Measurements from ENCODE around the gene DDB1.

DNA sequence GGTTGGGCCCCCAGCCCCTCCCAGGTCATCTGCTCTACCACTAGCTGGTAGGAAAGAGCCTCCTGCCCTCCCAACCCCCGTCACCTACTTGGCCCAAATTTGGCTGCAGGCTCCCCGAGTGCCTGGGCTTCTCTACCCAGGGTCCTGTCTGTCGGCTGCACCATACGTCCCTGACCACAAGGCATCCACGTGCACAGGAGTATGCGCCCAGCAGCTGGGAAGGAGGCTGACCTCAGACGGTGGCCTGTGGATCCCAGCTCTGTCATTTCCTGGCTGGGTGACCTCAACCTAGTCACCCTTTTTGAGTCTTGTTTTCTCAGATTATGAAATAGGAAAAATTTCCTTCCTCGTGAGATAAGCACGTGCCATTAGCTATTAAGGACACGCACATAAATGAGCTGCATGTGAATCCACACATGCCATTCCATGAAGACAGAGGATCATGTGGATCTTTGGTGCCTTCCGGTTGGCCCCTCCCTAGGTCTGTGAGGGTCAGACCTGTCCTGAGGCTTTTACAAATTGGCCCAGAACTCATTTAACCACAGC lies 15.1 kb upstream of the DDB1 start:
- TF ChIP-seq POLR2AphosphoS5 (IDR thresholded peaks at IDR 0.05) = no peak
- TF ChIP-seq, protein P1, sequence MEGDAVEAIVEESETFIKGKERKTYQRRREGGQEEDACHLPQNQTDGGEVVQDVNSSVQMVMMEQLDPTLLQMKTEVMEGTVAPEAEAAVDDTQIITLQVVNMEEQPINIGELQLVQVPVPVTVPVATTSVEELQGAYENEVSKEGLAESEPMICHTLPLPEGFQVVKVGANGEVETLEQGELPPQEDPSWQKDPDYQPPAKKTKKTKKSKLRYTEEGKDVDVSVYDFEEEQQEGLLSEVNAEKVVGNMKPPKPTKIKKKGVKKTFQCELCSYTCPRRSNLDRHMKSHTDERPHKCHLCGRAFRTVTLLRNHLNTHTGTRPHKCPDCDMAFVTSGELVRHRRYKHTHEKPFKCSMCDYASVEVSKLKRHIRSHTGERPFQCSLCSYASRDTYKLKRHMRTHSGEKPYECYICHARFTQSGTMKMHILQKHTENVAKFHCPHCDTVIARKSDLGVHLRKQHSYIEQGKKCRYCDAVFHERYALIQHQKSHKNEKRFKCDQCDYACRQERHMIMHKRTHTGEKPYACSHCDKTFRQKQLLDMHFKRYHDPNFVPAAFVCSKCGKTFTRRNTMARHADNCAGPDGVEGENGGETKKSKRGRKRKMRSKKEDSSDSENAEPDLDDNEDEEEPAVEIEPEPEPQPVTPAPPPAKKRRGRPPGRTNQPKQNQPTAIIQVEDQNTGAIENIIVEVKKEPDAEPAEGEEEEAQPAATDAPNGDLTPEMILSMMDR (IDR thresholded peaks at IDR 0.05) = no peak

All from esophagus muscularis mucosa (tissue), 3 donors.